GM12878 (cell line): ENCODE results near the gene SRSF2. TPM values are rescaled to one million over a fixed set of nuclear protein-coding genes. Genes with fewer than 3 reads are reported as not detected.
A peak's percentile ranks its signal among the peaks of the same experiment; 100 is the strongest.

Source experiments
- CHD2 ChIP-seq: IDR thresholded peaks from 2 replicates; pipeline ENCODE4 v1.6.1; 2011; ENCODE audit warnings: low read depth, low read length, improper control_type of control experiment, borderline replicate concordance
- CREB1 ChIP-seq: IDR thresholded peaks from 2 replicates; pipeline ENCODE4 v1.6.1; 2012; ENCODE audit warnings: low read depth, mild to moderate bottlenecking, inconsistent platforms
- CREM ChIP-seq: IDR thresholded peaks from 2 replicates; pipeline ENCODE4 v1.6.1; 2014; ENCODE audit warnings: antibody characterized with exemption, low read depth
- GATAD2B ChIP-seq: fragments of 450-650 bp; conservative IDR thresholded peaks from 2 replicates; pipeline ENCODE4 v1.6.1; 2017; ENCODE audit warnings: low read depth, mild to moderate bottlenecking, moderate library complexity
- IKZF1 ChIP-seq: fragments of 450-650 bp; conservative IDR thresholded peaks from 2 replicates; pipeline ENCODE4 v1.6.1; 2017; ENCODE audit warnings: antibody characterized with exemption, mild to moderate bottlenecking
- LARP7 ChIP-seq: fragments of 450-650 bp; IDR thresholded peaks from 2 replicates; pipeline ENCODE4 v1.6.1; 2017; ENCODE audit warnings: mild to moderate bottlenecking
- MEF2A ChIP-seq: IDR thresholded peaks from 2 replicates; pipeline ENCODE4 v1.6.1; 2011; ENCODE audit warnings: low read depth, mild to moderate bottlenecking, low read length, moderate library complexity; ENCODE audit not compliant: insufficient read depth
- NBN ChIP-seq: fragments of 450-650 bp; IDR thresholded peaks from 2 replicates; pipeline ENCODE4 v1.6.1; 2016
- NR2C1 ChIP-seq: fragments of 450-650 bp; IDR thresholded peaks from 2 replicates; pipeline ENCODE4 v1.6.1; 2017; ENCODE audit warnings: antibody characterized with exemption, mild to moderate bottlenecking, moderate library complexity
- PML ChIP-seq: IDR thresholded peaks from 2 replicates; pipeline ENCODE4 v1.6.1; 2012; ENCODE audit warnings: low read length, inconsistent platforms
- SMAD1 ChIP-seq: fragments of 450-650 bp; IDR thresholded peaks from 2 replicates; pipeline ENCODE4 v1.6.1; 2018; ENCODE audit warnings: mild to moderate bottlenecking, low read depth; ENCODE audit not compliant: partially characterized antibody
- SRF ChIP-seq, 2 experiments: IDR thresholded peaks; 2 replicates each; pipeline ENCODE4 v1.6.1; 2011; ENCODE audit warnings: low read depth in 2 of 2, low read length in 2 of 2, mild to moderate bottlenecking in 1 of 2, moderate library complexity in 1 of 2
- STAT3 ChIP-seq: IDR thresholded peaks from 2 replicates; pipeline ENCODE4 v1.6.1; 2011; ENCODE audit warnings: low read depth, low read length, improper control_type of control experiment
- TCF12 ChIP-seq: IDR thresholded peaks from 2 replicates; pipeline ENCODE4 v1.6.1; 2011; ENCODE audit warnings: low read depth, mild to moderate bottlenecking, low read length
- WRNIP1 ChIP-seq: IDR thresholded peaks from 2 replicates; pipeline ENCODE4 v1.6.1; 2011; ENCODE audit warnings: low read depth, low read length, improper control_type of control experiment, borderline replicate concordance
- YY1 ChIP-seq: IDR thresholded peaks from 2 replicates; pipeline ENCODE4 v1.6.1; 2011; ENCODE audit warnings: low read depth, mild to moderate bottlenecking, low read length
- ZNF207 ChIP-seq: fragments of 450-650 bp; IDR thresholded peaks from 2 replicates; pipeline ENCODE4 v1.6.1; 2014; ENCODE audit warnings: antibody characterized with exemption, mild to moderate bottlenecking, borderline replicate concordance
- polyA plus RNA-seq, 11 experiments: library from polyadenylated mRNA; depleted of rRNA in 4 of 11; unstranded in 6 of 11; stranded (reverse) in 5 of 11; fragments of >200 nt; fragmentation: Nextera tagmentation in 4 of 11; fragmentation: Illumina TruSeq in 1 of 11; extraction: Ambion mirVana in 4 of 11; extraction: Trizol in 1 of 11; gene quantifications; 1 replicate in 1 of 11; 2 replicates in 10 of 11; pipeline versions ENCODE4 v1.2.1 to v1.2.3, GENCODE V29; 2011 to 2016; ENCODE audit warnings: inconsistent platforms in 2 of 11, missing spikeins in 2 of 11, low read depth in 1 of 11
- total RNA-seq, 4 experiments: library from RNA; depleted of rRNA in 3 of 4; stranded (reverse); fragments of >200 nt in 3 of 4; fragmentation: Illumina TruSeq in 1 of 4; extraction: Trizol in 1 of 4; gene quantifications; 2 replicates each; pipeline versions ENCODE4 v1.2.1 to v1.2.3, GENCODE V29; 2013 to 2021
- TF ChIP-seq, protein P1 (sequence below): IDR thresholded peaks from 2 replicates; pipeline ENCODE4 v1.6.1; 2011; ENCODE audit warnings: borderline replicate concordance, low read depth, mild to moderate bottlenecking, moderate library complexity, low read length; ENCODE audit not compliant: insufficient read depth, poor library complexity, severe bottlenecking
- TF ChIP-seq, protein P2 (sequence below): IDR thresholded peaks from 2 replicates; pipeline ENCODE4 v1.6.1; 2012; ENCODE audit warnings: low read depth, low read length, improper control_type of control experiment
- TF ChIP-seq, protein P3 (sequence below): fragments of 450-650 bp; IDR thresholded peaks from 2 replicates; pipeline ENCODE4 v1.6.1; 2017; ENCODE audit warnings: borderline replicate concordance
- TF ChIP-seq, protein P4 (sequence below): fragments of 450-650 bp; IDR thresholded peaks from 2 replicates; pipeline ENCODE4 v1.6.1; 2016; ENCODE audit warnings: mild to moderate bottlenecking
- TF ChIP-seq, protein P5 (sequence below): fragments of 450-650 bp; formaldehyde crosslinking; IDR thresholded peaks from 2 replicates; pipeline ENCODE4 v1.4.0; 2022; ENCODE audit warnings: mild to moderate bottlenecking, moderate library complexity

Gene SRSF2
- total and polyA plus RNA-seq, 10 of the 15 experiments (the other 5 are each of a cell fraction or from before 2014, with no cell fraction given) = 225 to 795 (median 410) TPM

DNA sequence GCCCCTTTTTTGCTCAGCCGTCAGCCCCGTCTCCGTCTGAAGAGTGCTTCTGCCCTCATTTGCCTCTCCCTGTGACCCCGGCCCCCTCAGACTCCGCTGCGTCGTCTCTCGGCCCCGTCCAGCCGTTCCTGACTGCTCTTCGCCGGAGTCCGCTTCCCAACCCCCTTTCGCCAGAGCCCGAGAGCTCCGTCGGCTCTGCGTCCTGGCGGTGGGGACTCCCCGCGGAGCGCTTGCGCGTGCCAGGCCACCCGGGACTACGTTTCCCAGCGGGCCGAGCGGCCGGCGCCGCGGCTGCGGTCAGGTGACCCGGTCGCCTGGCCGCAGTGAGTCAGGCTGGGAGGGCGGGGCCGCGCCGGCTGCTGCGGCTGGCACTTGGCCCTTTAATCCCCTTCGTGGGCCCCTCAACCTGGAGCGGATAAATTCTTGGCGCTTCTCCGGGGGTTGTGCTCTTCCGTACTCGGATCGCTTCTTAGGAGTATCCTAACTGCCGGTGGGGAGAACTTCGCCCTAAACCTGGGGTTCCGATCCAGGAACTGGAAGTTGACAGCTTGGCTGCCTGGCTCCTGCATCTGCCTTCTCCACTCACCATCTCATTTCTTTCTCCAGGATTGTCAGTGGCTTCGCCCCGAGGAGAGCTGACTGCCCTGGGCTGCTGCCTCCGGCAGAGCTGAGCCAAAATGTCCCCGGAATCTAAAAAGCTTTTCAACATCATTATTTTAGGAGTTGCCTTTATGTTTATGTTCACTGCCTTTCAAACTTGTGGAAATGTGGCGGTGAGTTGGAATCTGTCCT, 741 bp upstream of the SRSF2 start, which contains the start of gene MFSD11 (continued):
- TF ChIP-seq STAT3 (no peak), CREB1 (peak; percentile 71; the same call in 1 of the 2 replicates), WRNIP1 (no peak), NBN (peak; percentile 89), CREM (peak; percentile 48; the same call in 1 of the 2 replicates), MEF2A (0 out of 2 replicates have a peak, but pooled peaks have one; percentile 23), CHD2 (peak; percentile 75), NR2C1 (peak; percentile 77), PML (peak; percentile 29; the same call in 1 of the 2 replicates), TCF12 (0 out of 2 replicates have a peak, but pooled peaks have one; percentile 54), SMAD1 (no peak), GATAD2B (0 out of 2 replicates have a peak, but pooled peaks have one; percentile 52), SRF (IDR thresholded peaks at IDR 0.05; ENCODE audit: low read depth in 2 of 2, low read length in 2 of 2) (no peak), YY1 (peak; percentile 68; the same call in 1 of the 2 replicates), IKZF1 (peak; percentile 92), ZNF207 (peak; percentile 87), LARP7 (peak; percentile 85)
- TF ChIP-seq, protein P1, sequence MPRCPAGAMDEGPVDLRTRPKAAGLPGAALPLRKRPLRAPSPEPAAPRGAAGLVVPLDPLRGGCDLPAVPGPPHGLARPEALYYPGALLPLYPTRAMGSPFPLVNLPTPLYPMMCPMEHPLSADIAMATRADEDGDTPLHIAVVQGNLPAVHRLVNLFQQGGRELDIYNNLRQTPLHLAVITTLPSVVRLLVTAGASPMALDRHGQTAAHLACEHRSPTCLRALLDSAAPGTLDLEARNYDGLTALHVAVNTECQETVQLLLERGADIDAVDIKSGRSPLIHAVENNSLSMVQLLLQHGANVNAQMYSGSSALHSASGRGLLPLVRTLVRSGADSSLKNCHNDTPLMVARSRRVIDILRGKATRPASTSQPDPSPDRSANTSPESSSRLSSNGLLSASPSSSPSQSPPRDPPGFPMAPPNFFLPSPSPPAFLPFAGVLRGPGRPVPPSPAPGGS = peak; percentile 18
- TF ChIP-seq, protein P2, sequence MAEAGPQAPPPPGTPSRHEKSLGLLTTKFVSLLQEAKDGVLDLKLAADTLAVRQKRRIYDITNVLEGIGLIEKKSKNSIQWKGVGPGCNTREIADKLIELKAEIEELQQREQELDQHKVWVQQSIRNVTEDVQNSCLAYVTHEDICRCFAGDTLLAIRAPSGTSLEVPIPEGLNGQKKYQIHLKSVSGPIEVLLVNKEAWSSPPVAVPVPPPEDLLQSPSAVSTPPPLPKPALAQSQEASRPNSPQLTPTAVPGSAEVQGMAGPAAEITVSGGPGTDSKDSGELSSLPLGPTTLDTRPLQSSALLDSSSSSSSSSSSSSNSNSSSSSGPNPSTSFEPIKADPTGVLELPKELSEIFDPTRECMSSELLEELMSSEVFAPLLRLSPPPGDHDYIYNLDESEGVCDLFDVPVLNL = no peak
- TF ChIP-seq, protein P3, sequence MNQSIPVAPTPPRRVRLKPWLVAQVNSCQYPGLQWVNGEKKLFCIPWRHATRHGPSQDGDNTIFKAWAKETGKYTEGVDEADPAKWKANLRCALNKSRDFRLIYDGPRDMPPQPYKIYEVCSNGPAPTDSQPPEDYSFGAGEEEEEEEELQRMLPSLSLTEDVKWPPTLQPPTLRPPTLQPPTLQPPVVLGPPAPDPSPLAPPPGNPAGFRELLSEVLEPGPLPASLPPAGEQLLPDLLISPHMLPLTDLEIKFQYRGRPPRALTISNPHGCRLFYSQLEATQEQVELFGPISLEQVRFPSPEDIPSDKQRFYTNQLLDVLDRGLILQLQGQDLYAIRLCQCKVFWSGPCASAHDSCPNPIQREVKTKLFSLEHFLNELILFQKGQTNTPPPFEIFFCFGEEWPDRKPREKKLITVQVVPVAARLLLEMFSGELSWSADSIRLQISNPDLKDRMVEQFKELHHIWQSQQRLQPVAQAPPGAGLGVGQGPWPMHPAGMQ = no peak
- TF ChIP-seq, protein P4, sequence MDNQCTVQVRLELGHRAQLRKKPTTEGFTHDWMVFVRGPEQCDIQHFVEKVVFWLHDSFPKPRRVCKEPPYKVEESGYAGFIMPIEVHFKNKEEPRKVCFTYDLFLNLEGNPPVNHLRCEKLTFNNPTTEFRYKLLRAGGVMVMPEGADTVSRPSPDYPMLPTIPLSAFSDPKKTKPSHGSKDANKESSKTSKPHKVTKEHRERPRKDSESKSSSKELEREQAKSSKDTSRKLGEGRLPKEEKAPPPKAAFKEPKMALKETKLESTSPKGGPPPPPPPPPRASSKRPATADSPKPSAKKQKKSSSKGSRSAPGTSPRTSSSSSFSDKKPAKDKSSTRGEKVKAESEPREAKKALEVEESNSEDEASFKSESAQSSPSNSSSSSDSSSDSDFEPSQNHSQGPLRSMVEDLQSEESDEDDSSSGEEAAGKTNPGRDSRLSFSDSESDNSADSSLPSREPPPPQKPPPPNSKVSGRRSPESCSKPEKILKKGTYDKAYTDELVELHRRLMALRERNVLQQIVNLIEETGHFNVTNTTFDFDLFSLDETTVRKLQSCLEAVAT = peak; percentile 23; the same call in 1 of the 2 replicates
- TF ChIP-seq, protein P5, sequence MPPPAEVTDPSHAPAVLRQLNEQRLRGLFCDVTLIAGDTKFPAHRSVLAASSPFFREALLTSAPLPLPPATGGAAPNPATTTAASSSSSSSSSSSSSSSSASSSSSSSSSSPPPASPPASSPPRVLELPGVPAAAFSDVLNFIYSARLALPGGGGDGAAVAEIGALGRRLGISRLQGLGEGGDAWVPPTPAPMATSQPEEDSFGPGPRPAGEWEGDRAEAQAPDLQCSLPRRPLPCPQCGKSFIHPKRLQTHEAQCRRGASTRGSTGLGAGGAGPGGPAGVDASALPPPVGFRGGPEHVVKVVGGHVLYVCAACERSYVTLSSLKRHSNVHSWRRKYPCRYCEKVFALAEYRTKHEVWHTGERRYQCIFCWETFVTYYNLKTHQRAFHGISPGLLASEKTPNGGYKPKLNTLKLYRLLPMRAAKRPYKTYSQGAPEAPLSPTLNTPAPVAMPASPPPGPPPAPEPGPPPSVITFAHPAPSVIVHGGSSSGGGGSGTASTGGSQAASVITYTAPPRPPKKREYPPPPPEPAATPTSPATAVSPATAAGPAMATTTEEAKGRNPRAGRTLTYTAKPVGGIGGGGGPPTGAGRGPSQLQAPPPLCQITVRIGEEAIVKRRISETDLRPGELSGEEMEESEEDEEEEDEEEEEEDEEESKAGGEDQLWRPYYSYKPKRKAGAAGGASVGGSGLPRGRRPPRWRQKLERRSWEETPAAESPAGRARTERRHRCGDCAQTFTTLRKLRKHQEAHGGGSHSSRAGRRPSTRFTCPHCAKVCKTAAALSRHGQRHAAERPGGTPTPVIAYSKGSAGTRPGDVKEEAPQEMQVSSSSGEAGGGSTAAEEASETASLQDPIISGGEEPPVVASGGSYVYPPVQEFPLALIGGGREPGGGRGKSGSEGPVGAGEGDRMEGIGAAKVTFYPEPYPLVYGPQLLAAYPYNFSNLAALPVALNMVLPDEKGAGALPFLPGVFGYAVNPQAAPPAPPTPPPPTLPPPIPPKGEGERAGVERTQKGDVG = no peak
